GM12801 (cell line): Measurements from ENCODE around the gene DNASE1L2.

Experiments
- TF ChIP-seq, protein P1 (sequence below): IDR thresholded peaks from one replicate; pipeline ENCODE4 v1.5.1; 2011; ENCODE audit warnings: control low read depth; ENCODE audit not compliant: insufficient read length; ENCODE audit errors: extremely low read depth

Gene DNASE1L2

DNA sequence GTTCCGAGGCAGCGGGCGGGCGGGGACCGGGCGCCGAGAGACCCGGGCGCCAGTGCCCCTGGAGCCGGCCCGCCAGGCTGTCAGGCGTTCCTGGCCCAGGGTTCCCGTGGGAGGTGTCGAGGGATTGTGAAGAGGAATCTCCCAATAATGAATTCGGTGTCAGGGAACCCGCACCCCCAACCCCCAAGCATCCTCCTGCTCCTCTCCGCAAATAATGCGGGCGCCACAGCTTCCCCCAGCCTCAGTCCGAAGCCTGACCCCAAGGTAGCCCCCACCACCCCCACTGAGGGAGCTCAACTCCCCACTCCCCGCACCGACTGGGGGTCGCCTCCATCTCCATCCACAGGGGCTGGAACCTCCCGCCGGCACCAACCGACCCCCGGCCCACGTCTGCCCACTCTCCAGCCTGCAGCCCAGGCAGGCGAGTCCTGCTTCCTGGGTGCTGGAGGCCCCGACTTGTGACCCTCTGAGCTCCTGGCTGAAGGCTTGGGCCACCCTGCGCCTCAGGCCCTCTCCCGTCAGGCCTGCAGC is 39.2 kb upstream of the DNASE1L2 start:
- TF ChIP-seq, protein P1, sequence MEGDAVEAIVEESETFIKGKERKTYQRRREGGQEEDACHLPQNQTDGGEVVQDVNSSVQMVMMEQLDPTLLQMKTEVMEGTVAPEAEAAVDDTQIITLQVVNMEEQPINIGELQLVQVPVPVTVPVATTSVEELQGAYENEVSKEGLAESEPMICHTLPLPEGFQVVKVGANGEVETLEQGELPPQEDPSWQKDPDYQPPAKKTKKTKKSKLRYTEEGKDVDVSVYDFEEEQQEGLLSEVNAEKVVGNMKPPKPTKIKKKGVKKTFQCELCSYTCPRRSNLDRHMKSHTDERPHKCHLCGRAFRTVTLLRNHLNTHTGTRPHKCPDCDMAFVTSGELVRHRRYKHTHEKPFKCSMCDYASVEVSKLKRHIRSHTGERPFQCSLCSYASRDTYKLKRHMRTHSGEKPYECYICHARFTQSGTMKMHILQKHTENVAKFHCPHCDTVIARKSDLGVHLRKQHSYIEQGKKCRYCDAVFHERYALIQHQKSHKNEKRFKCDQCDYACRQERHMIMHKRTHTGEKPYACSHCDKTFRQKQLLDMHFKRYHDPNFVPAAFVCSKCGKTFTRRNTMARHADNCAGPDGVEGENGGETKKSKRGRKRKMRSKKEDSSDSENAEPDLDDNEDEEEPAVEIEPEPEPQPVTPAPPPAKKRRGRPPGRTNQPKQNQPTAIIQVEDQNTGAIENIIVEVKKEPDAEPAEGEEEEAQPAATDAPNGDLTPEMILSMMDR, result no peak

DNA sequence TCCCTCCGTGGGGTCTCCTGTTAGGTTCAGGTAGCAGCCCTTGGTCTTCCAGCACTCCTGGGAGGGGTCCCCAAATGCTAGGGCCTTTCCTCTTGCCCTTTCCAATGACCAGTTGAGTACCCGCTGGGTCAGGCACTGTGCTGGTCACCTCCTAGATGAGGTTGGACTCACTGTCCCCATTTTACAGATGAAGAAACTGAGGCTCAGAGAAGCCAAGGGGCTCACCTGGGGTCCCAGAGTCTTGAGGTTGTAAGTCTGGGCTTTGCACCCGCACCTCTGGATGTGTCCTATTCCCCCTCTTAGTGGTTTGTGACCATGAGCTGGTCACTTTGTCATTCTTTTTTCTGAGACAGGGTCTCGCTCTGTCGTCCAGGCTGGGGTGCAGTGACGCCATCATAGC is 38.5 kb upstream of the DNASE1L2 start:
- TF ChIP-seq, protein P1, result no peak

DNA sequence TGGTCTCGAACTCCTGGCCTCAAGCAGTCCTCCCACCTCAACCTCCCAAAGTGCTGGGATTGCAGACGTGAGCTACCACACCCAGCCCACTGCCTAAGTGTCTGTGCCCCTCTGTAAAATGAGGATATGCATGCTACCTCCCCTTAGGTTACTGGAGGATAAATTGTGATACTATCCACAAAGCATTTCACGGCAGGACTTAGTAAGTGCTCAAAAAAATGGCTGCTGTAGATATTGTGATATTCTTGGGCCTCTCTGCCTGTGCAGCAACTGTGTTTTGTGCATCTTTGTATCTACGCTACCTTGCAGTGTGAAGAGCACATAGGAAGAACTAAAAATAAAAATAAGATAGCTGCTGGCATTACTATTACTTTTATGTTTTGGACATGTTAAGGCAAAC is 38.0 kb upstream of the DNASE1L2 start:
- TF ChIP-seq, protein P1, result no peak

DNA sequence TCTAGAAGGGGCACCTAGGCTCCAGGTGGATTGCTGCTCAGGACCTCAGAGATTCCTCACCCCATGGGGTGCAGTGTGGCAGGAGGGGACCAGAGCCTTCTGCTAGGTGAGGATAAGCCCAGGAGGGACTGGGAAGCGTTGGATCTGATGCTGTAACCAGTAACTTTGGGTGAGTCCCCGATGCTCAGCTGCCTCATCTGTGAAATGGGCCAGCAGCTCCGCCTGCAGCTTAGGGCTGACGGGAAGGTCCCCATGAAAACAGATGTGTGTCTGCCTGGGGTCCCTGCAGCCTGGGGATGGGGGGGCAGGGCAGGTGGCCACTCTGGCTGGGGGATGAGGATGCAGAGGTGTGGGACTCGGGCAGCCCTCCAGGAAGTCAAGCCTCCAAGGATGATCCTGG is 37.1 kb upstream of the DNASE1L2 start:
- TF ChIP-seq, protein P1, result no peak

DNA sequence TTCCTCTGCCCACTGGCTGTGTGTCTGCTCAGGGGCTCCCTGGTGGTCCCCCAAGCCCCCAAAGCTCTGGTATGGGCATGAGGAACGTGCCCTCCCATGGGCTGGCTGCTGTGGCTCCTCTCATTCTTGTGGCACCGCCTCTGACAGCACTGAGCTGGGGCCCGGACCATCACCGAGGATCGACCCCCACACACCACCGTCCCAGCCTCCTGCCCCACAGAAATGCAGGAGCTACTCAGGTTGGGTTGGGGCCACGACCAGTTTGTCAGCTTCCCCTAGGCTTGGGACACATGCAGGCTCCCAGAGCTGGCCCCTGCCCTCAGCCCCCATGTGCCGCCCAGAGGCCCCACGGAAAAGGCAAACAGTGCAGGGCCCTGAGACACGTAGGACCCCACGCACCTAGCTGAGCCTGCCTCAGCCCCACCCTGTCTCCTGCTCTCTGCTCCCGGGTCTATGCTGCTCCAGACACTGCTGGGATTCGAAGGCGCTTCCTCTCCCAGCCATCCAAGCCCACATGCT is 36.6 kb upstream of the DNASE1L2 start:
- TF ChIP-seq, protein P1, result no peak

DNA sequence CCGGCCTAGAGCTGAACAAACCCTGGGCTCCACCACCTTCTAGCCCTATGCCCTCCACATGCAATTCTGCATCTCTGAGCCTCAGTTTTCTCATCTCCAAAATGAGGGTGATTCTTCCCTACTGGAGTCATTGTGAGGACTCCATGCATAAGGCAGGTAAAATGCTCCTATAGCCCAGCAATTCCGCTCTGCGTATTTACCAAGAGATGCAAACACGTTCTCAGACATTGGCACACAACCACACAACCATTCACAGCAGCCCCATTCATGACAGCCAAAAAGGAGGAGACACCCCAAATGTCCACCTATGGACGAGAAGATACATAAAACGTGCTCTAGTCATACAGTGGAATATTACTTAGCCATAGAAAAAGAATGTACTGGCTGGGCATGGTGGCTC is 35.9 kb upstream of the DNASE1L2 start:
- TF ChIP-seq, protein P1, result no peak

DNA sequence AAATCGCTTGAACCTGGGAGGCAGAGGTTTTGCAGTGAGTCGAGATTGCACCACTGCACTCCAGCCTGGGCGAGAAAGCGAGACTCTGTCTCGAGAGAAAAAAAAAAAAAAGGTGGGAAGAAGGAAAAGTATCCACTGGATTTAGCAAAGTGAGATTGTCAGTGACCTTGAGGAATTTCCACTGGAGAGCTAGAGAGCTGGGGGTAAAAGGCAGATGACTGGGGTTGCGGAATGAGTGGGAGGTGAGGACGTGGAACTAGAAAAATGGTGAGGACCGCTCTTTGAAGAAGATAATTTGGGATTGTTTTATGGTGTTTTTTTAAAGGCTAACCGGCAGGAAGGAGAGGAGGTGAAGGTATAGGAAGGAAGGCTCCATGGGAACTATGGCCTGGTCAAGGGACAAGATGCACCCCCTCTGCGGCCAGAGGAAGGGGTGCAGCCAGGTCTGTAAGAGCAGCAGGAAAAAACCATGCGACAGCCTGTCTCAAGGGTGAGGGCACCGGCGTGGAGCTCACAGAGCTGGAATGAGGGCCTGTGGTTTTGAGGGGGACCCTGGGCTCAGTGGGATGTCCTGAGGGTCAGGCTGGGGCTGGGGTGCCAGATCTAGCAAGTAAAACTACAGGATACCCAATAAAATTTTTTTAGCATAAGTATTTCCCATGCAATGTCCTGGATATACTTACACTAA is 31.7 kb upstream of the DNASE1L2 start:
- TF ChIP-seq, protein P1, result no peak
